Measurements from ENCODE around the gene CENPB. TPM values are rescaled to one million over a fixed set of nuclear protein-coding genes. Genes with fewer than 3 reads are reported as not detected.

CENPB gene
- polyA plus RNA-seq, 1 of the 3 experiments (the other 2 are of a cell fraction), result 41.2 TPM

DNA sequence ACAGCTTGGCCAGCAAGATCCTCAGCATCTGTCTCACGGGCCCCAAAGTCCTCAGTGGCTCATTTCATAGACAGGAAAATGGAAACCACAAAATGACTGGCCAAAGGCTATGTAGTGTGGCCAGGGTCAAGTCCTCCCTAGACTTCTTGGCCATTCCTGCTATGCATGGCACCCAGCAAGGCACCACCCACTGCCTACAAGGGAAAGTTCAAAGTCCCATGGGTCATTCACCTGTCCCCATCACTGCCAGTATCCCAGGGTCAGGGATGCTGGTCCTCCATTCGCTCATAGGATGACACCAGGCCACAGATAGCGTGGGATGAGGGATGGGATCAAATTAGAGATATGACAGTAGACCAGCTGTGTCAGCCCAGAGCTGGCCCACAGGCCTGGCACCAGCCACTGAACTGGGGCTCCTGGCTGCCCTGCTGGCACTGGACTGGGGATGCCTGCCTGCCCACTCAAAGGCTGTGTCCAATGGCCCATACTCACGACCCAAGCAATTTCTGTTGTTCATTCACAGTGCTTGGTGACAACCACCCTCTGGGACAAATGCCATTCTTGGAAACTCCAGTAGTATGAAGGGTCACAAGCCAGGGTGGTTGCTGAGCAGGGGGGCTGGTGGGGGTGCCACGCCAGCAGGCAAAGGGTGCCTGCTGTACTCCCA lies 30.6 kb downstream of the CENPB start:
- Histone ChIP-seq H3K9ac (no peak overlapping the region), H3K4me3 (ENCODE audit: low read depth in 2 of 2, low read length in 1 of 2) (no peak overlapping the region), H3F3A (replicated peaks; ENCODE audit: insufficient read depth) (no peaks in the 10 kb centered on the region), H3K27me3 (ENCODE audit: insufficient read depth) (no peaks in the 10 kb centered on the region), H3K79me2 (ENCODE audit: insufficient read depth) (no peaks in the 10 kb centered on the region; the same call in 1 of the 2 replicates), H3K9me2 (no peaks in the 10 kb centered on the region), H3K4me2 (no peak overlapping the region), H3K4me1 (ENCODE audit: control insufficient read depth in 1 of 2, insufficient read depth in 2 of 2, low read depth in 1 of 2, low read length in 1 of 2) (no peaks in the 10 kb centered on the region; a peak in 1 of 4 replicates), H2AFZ (ENCODE audit: low read depth) (no peak overlapping the region), H3K27ac (ENCODE audit: low read depth in 2 of 2, low read length in 1 of 2) (no peak overlapping the region), H4K20me1 (ENCODE audit: insufficient read depth) (no peaks in the 10 kb centered on the region), H3K9me3 (no peaks in the 10 kb centered on the region), H3K36me3 (replicated peaks in 1 of 2; ENCODE audit: control insufficient read depth in 1 of 2, insufficient read depth in 2 of 2, low read length in 1 of 2) (peaks cover 10 to 14% of the 10 kb centered on the region in 2 experiments)
- WGBS (ENCODE audit: low lambda C conversion rate), result 100% methylated on average over 1 of the region's 5 CpGs
- CTCF ChIA-PET, result interaction anchor here (0.8 to 9.8 kb wide), 7 partner anchors 8 to 231 kb away, joined by 3 to 151 read pairs (median 6); partner anchors contain the start of gene ADISSP
- DNase-seq, result no peak
- TF ChIP-seq ELF1 (IDR thresholded peaks at IDR 0.05), result no peak
- TF ChIP-seq TAF1 (IDR thresholded peaks at IDR 0.05; ENCODE audit: borderline replicate concordance, low read depth, low read length), result no peak
- no peak for TF ChIP-seq CHD2 (IDR thresholded peaks at IDR 0.05; ENCODE audit: low read length, partially characterized antibody)
- no peak for TF ChIP-seq RCOR1 (IDR thresholded peaks at IDR 0.05; ENCODE audit: low read length)
- no peak for TF ChIP-seq POLR2AphosphoS5 (IDR thresholded peaks at IDR 0.05; ENCODE audit: low read depth, low read length)
- TF ChIP-seq, protein P1, sequence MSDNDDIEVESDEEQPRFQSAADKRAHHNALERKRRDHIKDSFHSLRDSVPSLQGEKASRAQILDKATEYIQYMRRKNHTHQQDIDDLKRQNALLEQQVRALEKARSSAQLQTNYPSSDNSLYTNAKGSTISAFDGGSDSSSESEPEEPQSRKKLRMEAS (IDR thresholded peaks at IDR 0.05; ENCODE audit: low read depth), result no peak
- no peak for TF ChIP-seq SMC3 (IDR thresholded peaks at IDR 0.05; ENCODE audit: low read depth, low read length)
- TF ChIP-seq EZH2phosphoT487 (IDR thresholded peaks at IDR 0.05; ENCODE audit: borderline replicate concordance, low read depth), result no peak
- TF ChIP-seq NFIC (IDR thresholded peaks at IDR 0.05; ENCODE audit: borderline replicate concordance), result no peak
- POLR2A ChIA-PET, result no interaction called here

DNA sequence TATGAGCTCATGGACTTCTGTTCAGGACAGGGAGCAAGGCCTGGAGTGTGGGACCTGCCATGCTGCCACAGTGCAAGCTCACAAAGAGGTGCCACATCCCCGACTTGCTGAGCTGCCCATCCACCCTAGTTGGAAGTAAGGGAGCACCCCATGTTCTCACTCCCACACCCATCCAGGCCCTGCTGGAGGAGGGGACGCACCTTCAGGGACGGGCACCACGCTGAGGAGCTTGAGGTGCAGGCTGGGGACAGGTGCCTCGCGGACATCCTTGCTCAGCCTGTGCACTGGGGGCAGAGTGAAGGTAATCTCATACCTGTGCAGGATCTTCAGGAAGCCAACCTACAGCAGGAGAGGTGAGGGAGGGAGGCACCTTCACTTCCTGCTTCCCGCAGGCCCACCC lies 31.3 kb downstream of the CENPB start:
- Histone ChIP-seq H3K4me3 (ENCODE audit: low read depth in 2 of 2, low read length in 1 of 2) (no peak overlapping the region), H3K36me3 (replicated peaks in 1 of 2; ENCODE audit: control insufficient read depth in 1 of 2, insufficient read depth in 2 of 2, low read length in 1 of 2) (peaks cover 10 to 15% of the 10 kb centered on the region in 2 experiments), H3K4me2 (no peak overlapping the region), H3K9ac (no peak overlapping the region), H3K27me3 (ENCODE audit: insufficient read depth) (no peaks in the 10 kb centered on the region), H3F3A (replicated peaks; ENCODE audit: insufficient read depth) (no peaks in the 10 kb centered on the region), H2AFZ (ENCODE audit: low read depth) (no peak overlapping the region), H3K9me3 (no peaks in the 10 kb centered on the region), H3K79me2 (ENCODE audit: insufficient read depth) (no peaks in the 10 kb centered on the region; the same call in 1 of the 2 replicates), H3K9me2 (no peaks in the 10 kb centered on the region), H3K4me1 (ENCODE audit: control insufficient read depth in 1 of 2, insufficient read depth in 2 of 2, low read depth in 1 of 2, low read length in 1 of 2) (no peaks in the 10 kb centered on the region; a peak in 1 of 4 replicates), H4K20me1 (ENCODE audit: insufficient read depth) (no peaks in the 10 kb centered on the region), H3K27ac (ENCODE audit: low read depth in 2 of 2, low read length in 1 of 2) (no peak overlapping the region)
- ChIA-PET CTCF (interaction anchor here (1.8 to 9.8 kb wide), 4 partner anchors 8 to 39 kb away, joined by 6 to 151 read pairs (median 13); partner anchors contain the start of genes ADISSP and CENPB), POLR2A (no interaction called here)
- no peak for DNase-seq
- TF ChIP-seq, protein P2, sequence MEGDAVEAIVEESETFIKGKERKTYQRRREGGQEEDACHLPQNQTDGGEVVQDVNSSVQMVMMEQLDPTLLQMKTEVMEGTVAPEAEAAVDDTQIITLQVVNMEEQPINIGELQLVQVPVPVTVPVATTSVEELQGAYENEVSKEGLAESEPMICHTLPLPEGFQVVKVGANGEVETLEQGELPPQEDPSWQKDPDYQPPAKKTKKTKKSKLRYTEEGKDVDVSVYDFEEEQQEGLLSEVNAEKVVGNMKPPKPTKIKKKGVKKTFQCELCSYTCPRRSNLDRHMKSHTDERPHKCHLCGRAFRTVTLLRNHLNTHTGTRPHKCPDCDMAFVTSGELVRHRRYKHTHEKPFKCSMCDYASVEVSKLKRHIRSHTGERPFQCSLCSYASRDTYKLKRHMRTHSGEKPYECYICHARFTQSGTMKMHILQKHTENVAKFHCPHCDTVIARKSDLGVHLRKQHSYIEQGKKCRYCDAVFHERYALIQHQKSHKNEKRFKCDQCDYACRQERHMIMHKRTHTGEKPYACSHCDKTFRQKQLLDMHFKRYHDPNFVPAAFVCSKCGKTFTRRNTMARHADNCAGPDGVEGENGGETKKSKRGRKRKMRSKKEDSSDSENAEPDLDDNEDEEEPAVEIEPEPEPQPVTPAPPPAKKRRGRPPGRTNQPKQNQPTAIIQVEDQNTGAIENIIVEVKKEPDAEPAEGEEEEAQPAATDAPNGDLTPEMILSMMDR (IDR thresholded peaks at IDR 0.05), result no peak
- TF ChIP-seq TAF1 (IDR thresholded peaks at IDR 0.05; ENCODE audit: borderline replicate concordance, low read depth, low read length) (no peak), CHD2 (IDR thresholded peaks at IDR 0.05; ENCODE audit: low read length, partially characterized antibody) (no peak), EZH2phosphoT487 (IDR thresholded peaks at IDR 0.05; ENCODE audit: borderline replicate concordance, low read depth) (no peak), JUND (IDR thresholded peaks at IDR 0.05) (no peak), EP300 (IDR thresholded peaks at IDR 0.05; ENCODE audit: borderline replicate concordance in 1 of 2, low read depth in 1 of 2, low read length in 1 of 2) (no peak), GABPA (IDR thresholded peaks at IDR 0.05; ENCODE audit: low read depth) (no peak), YY1 (IDR thresholded peaks at IDR 0.05; ENCODE audit: low read depth) (no peak), SIN3A (IDR thresholded peaks at IDR 0.05; ENCODE audit: borderline replicate concordance, low read depth, low read length) (no peak), TEAD4 (IDR thresholded peaks at IDR 0.05; ENCODE audit: borderline replicate concordance, insufficient read depth) (no peak)
- TF ChIP-seq, protein P3, sequence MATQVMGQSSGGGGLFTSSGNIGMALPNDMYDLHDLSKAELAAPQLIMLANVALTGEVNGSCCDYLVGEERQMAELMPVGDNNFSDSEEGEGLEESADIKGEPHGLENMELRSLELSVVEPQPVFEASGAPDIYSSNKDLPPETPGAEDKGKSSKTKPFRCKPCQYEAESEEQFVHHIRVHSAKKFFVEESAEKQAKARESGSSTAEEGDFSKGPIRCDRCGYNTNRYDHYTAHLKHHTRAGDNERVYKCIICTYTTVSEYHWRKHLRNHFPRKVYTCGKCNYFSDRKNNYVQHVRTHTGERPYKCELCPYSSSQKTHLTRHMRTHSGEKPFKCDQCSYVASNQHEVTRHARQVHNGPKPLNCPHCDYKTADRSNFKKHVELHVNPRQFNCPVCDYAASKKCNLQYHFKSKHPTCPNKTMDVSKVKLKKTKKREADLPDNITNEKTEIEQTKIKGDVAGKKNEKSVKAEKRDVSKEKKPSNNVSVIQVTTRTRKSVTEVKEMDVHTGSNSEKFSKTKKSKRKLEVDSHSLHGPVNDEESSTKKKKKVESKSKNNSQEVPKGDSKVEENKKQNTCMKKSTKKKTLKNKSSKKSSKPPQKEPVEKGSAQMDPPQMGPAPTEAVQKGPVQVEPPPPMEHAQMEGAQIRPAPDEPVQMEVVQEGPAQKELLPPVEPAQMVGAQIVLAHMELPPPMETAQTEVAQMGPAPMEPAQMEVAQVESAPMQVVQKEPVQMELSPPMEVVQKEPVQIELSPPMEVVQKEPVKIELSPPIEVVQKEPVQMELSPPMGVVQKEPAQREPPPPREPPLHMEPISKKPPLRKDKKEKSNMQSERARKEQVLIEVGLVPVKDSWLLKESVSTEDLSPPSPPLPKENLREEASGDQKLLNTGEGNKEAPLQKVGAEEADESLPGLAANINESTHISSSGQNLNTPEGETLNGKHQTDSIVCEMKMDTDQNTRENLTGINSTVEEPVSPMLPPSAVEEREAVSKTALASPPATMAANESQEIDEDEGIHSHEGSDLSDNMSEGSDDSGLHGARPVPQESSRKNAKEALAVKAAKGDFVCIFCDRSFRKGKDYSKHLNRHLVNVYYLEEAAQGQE (IDR thresholded peaks at IDR 0.05; ENCODE audit: low read depth, low read length), result no peak
- WGBS (ENCODE audit: low lambda C conversion rate), result 89% methylated on average over 3 of the region's 7 CpGs
